NB4 (cell line): ENCODE data around the gene RBMS1.

ENCODE experiments used
- MAX ChIP-seq: IDR thresholded peaks from 2 replicates; pipeline ENCODE4 v1.6.1; 2011; ENCODE audit warnings: low read depth, low read length
- MYC ChIP-seq: IDR thresholded peaks from 2 replicates; pipeline ENCODE4 v1.6.1; 2011; ENCODE audit warnings: low read depth, low read length
- POLR2A ChIP-seq: IDR thresholded peaks from 2 replicates; pipeline ENCODE4 v1.6.1; 2011; ENCODE audit warnings: mild to moderate bottlenecking; ENCODE audit not compliant: insufficient read length; ENCODE audit errors: extremely low read depth
- TF ChIP-seq, protein P1 (sequence below): IDR thresholded peaks from one replicate; pipeline ENCODE4 v1.5.1; 2012; ENCODE audit warnings: low read depth, low read length

- TF ChIP-seq POLR2A (no peak), MAX (no peak), MYC (no peak)
- TF ChIP-seq, protein P1, sequence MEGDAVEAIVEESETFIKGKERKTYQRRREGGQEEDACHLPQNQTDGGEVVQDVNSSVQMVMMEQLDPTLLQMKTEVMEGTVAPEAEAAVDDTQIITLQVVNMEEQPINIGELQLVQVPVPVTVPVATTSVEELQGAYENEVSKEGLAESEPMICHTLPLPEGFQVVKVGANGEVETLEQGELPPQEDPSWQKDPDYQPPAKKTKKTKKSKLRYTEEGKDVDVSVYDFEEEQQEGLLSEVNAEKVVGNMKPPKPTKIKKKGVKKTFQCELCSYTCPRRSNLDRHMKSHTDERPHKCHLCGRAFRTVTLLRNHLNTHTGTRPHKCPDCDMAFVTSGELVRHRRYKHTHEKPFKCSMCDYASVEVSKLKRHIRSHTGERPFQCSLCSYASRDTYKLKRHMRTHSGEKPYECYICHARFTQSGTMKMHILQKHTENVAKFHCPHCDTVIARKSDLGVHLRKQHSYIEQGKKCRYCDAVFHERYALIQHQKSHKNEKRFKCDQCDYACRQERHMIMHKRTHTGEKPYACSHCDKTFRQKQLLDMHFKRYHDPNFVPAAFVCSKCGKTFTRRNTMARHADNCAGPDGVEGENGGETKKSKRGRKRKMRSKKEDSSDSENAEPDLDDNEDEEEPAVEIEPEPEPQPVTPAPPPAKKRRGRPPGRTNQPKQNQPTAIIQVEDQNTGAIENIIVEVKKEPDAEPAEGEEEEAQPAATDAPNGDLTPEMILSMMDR, result no peak
These were observed 99.5 kb downstream of the RBMS1 start for GRCh38 chr2:160394153-160394552.
